HUES48 (cell line): ENCODE data around the gene CDR2L.
"Not testable (repeated sequence)": the region's sequence is repeated elsewhere in the genome, so short reads cannot be mapped to it uniquely, and the experiment has no call there.

ENCODE experiments used
- H3K27ac ChIP-seq: one replicate; pipeline ENCODE4 v1.7.0; 2013; ENCODE audit warnings: low read depth, low read length, inconsistent platforms
- H3K27me3 ChIP-seq: 2 replicates; pipeline ENCODE4 v1.6.1; 2013; ENCODE audit warnings: mild to moderate bottlenecking, low read length; ENCODE audit not compliant: control insufficient read depth, insufficient read depth
- H3K36me3 ChIP-seq: 2 replicates; pipeline ENCODE4 v1.6.1; 2013; ENCODE audit warnings: low read length; ENCODE audit not compliant: control insufficient read depth, insufficient read depth
- H3K4me1 ChIP-seq: 2 replicates; pipeline ENCODE4 v1.6.1; 2013; ENCODE audit warnings: mild to moderate bottlenecking, low read length; ENCODE audit not compliant: control insufficient read depth, insufficient read depth
- H3K4me3 ChIP-seq: 2 replicates; pipeline ENCODE4 v1.5.1; 2013; ENCODE audit warnings: mild to moderate bottlenecking, low read depth, low read length
- H3K9ac ChIP-seq: 2 replicates; pipeline ENCODE4 v1.6.1; 2013; ENCODE audit warnings: mild to moderate bottlenecking, low read depth, low read length, moderate library complexity
- H3K9me3 ChIP-seq: 2 replicates; pipeline ENCODE4 v1.6.1; 2013; ENCODE audit warnings: low read length; ENCODE audit not compliant: control insufficient read depth, insufficient read depth

Gene CDR2L

GRCh38 chr17:74971842-74972106, 15.7 kb upstream of the CDR2L start:
- Histone ChIP-seq H3K4me3 (peak overlapping the region; percentile 69), H3K9me3 (no peaks in the 10 kb centered on the region), H3K36me3 (no peaks in the 10 kb centered on the region), H3K9ac (no peak overlapping the region), H3K27me3 (peaks cover 49% of the 10 kb centered on the region), H3K4me1 (peaks cover 9% of the 10 kb centered on the region), H3K27ac (no peak overlapping the region)

GRCh38 chr17:74972107-74972972, 15.1 kb upstream of the CDR2L start, which contains the start of gene HID1:
Gene HID1, minus strand, starts transcription at chr17:74972759. Its CDS starts 103 bp downstream, at chr17:74972656.
- H3K27me3 ChIP-seq: peaks cover 49% of the 10 kb centered on the region
- H3K4me3 ChIP-seq: peak within 1 kb of the TSS; percentile 69
- no peak within 1 kb of the TSS for H3K9ac ChIP-seq
- H3K9me3 ChIP-seq: no peaks in the 10 kb centered on the region
- H3K4me1 ChIP-seq: peaks cover 9% of the 10 kb centered on the region
- H3K36me3 ChIP-seq: no peaks in the 10 kb centered on the region
- no peak within 1 kb of the TSS for H3K27ac ChIP-seq

GRCh38 chr17:74972973-74973328, 14.5 kb upstream of the CDR2L start:
- Histone ChIP-seq H3K27me3 (peaks cover 49% of the 10 kb centered on the region), H3K4me1 (peaks cover 9% of the 10 kb centered on the region), H3K36me3 (no peaks in the 10 kb centered on the region), H3K27ac (no peak overlapping the region), H3K9me3 (no peaks in the 10 kb centered on the region), H3K4me3 (peak overlapping the region; percentile 69), H3K9ac (no peak overlapping the region)

GRCh38 chr17:74975943-74976342, 11.5 kb upstream of the CDR2L start:
- H3K4me3 ChIP-seq: no peak overlapping the region
- no peak overlapping the region for H3K27ac ChIP-seq
- no peaks in the 10 kb centered on the region for H3K9me3 ChIP-seq
- no peak overlapping the region for H3K9ac ChIP-seq
- peaks cover 44% of the 10 kb centered on the region for H3K27me3 ChIP-seq
- H3K4me1 ChIP-seq: no peaks in the 10 kb centered on the region; the same call in 1 of the 2 replicates
- no peaks in the 10 kb centered on the region for H3K36me3 ChIP-seq

- Histone ChIP-seq H3K27ac (no peak overlapping the region), H3K4me3 (no peak overlapping the region), H3K9me3 (no peaks in the 10 kb centered on the region), H3K9ac (no peak overlapping the region), H3K36me3 (no peaks in the 10 kb centered on the region), H3K27me3 (peaks cover 35% of the 10 kb centered on the region), H3K4me1 (peaks cover 9% of the 10 kb centered on the region)
These were observed 9.6 kb upstream of the CDR2L start for GRCh38 chr17:74977802-74978201.

GRCh38 chr17:74978240-74978639, 9.2 kb upstream of the CDR2L start:
- H3K9me3 ChIP-seq: no peaks in the 10 kb centered on the region
- peaks cover 9% of the 10 kb centered on the region for H3K4me1 ChIP-seq
- no peak overlapping the region for H3K27ac ChIP-seq
- H3K9ac ChIP-seq: no peak overlapping the region
- no peak overlapping the region for H3K4me3 ChIP-seq
- H3K27me3 ChIP-seq: peaks cover 31% of the 10 kb centered on the region
- H3K36me3 ChIP-seq: no peaks in the 10 kb centered on the region

- no peaks in the 10 kb centered on the region for H3K9me3 ChIP-seq
- H3K9ac ChIP-seq: no peak overlapping the region
- no peak overlapping the region for H3K4me3 ChIP-seq
- H3K27ac ChIP-seq: no peak overlapping the region
- peaks cover 17% of the 10 kb centered on the region for H3K27me3 ChIP-seq
- peaks cover 9% of the 10 kb centered on the region for H3K4me1 ChIP-seq
- H3K36me3 ChIP-seq: no peaks in the 10 kb centered on the region
These were observed 7.9 kb upstream of the CDR2L start for GRCh38 chr17:74979408-74980146.

GRCh38 chr17:74981318-74981978, 6.0 kb upstream of the CDR2L start:
- peak overlapping the region; percentile 60 for H3K27ac ChIP-seq
- H3K9me3 ChIP-seq: no peaks in the 10 kb centered on the region
- H3K27me3 ChIP-seq: peaks cover 8% of the 10 kb centered on the region; the same call in 1 of the 2 replicates
- H3K4me1 ChIP-seq: peaks cover 9% of the 10 kb centered on the region
- no peaks in the 10 kb centered on the region for H3K36me3 ChIP-seq
- H3K9ac ChIP-seq: peak overlapping the region; percentile 57
- peak overlapping the region; percentile 87 for H3K4me3 ChIP-seq

GRCh38 chr17:74981979-74982662, 5.3 kb upstream of the CDR2L start:
- H3K27ac ChIP-seq: peak overlapping the region; percentile 60
- peak overlapping the region; percentile 87 for H3K4me3 ChIP-seq

GRCh38 chr17:74982663-74983313, 4.6 kb upstream of the CDR2L start:
- not testable (repeated sequence) for H3K27me3 ChIP-seq, H3K4me1 ChIP-seq, H3K9me3 ChIP-seq, H3K36me3 ChIP-seq
- H3K27ac ChIP-seq: peak overlapping the region; percentile 60
- peak overlapping the region; percentile 57 for H3K9ac ChIP-seq
- H3K4me3 ChIP-seq: peak overlapping the region; percentile 87

More at GRCh38 chr17:74981979-74982662, 5.3 kb upstream of the CDR2L start:
- no peaks in the 10 kb centered on the region for H3K36me3 ChIP-seq
- H3K27me3 ChIP-seq: peaks cover 8% of the 10 kb centered on the region; the same call in 1 of the 2 replicates
- H3K9me3 ChIP-seq: no peaks in the 10 kb centered on the region
- peak overlapping the region; percentile 57 for H3K9ac ChIP-seq
- H3K4me1 ChIP-seq: peaks cover 9% of the 10 kb centered on the region
